ENCODE data around the gene PALB2. TPM values are rescaled to one million over a fixed set of nuclear protein-coding genes. Genes with fewer than 3 reads are reported as not detected.
A peak's percentile ranks its signal among the peaks of the same experiment; 100 is the strongest.

The PALB2 gene
- total and polyA plus RNA-seq, 10 of the 15 experiments (the other 5 are each of a cell fraction or from before 2014, with no cell fraction given): 9.2 to 24.6 (median 17.6) TPM

- TF ChIP-seq, protein P1, sequence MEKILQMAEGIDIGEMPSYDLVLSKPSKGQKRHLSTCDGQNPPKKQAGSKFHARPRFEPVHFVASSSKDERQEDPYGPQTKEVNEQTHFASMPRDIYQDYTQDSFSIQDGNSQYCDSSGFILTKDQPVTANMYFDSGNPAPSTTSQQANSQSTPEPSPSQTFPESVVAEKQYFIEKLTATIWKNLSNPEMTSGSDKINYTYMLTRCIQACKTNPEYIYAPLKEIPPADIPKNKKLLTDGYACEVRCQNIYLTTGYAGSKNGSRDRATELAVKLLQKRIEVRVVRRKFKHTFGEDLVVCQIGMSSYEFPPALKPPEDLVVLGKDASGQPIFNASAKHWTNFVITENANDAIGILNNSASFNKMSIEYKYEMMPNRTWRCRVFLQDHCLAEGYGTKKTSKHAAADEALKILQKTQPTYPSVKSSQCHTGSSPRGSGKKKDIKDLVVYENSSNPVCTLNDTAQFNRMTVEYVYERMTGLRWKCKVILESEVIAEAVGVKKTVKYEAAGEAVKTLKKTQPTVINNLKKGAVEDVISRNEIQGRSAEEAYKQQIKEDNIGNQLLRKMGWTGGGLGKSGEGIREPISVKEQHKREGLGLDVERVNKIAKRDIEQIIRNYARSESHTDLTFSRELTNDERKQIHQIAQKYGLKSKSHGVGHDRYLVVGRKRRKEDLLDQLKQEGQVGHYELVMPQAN (conservative IDR thresholded peaks at IDR 0.05): peak; percentile 80
- TF ChIP-seq IKZF2 (IDR thresholded peaks at IDR 0.05): no peak
- no peak for TF ChIP-seq FOXK2 (IDR thresholded peaks at IDR 0.05)
- TF ChIP-seq CBX5 (IDR thresholded peaks at IDR 0.05; ENCODE audit: low read depth): no peak
- no peak for TF ChIP-seq POLR2AphosphoS5 (IDR thresholded peaks at IDR 0.05; ENCODE audit: low read length)
- no peak for TF ChIP-seq PAX5 (IDR thresholded peaks at IDR 0.05; ENCODE audit: borderline replicate concordance, low read depth, low read length)
- TF ChIP-seq CBX3 (IDR thresholded peaks at IDR 0.05; ENCODE audit: borderline replicate concordance, low read depth): no peak
- no peak for TF ChIP-seq NRF1 (conservative IDR thresholded peaks at IDR 0.05; ENCODE audit: low read depth, low read length)
- TF ChIP-seq BCL11A (IDR thresholded peaks at IDR 0.05; ENCODE audit: low read depth, low read length): no peak
- TF ChIP-seq IKZF1 (conservative IDR thresholded peaks at IDR 0.05): no peak
- TF ChIP-seq MEF2A (IDR thresholded peaks at IDR 0.05; ENCODE audit: insufficient read depth, low read depth, low read length): no peak
- TF ChIP-seq CHD2 (IDR thresholded peaks at IDR 0.05; ENCODE audit: borderline replicate concordance, low read depth, low read length): no peak
- TF ChIP-seq NFYA (IDR thresholded peaks at IDR 0.05; ENCODE audit: borderline replicate concordance, low read depth, low read length): no peak
- no peak for TF ChIP-seq CEBPB (IDR thresholded peaks at IDR 0.05; ENCODE audit: borderline replicate concordance in 1 of 2, low read depth in 2 of 2, low read length in 2 of 2)
These were observed 83.1 kb downstream of the PALB2 start (continued) for GRCh38 chr16:23557779-23558702.
